ENCODE results near the gene PLXNA2.

The PLXNA2 gene

DNA sequence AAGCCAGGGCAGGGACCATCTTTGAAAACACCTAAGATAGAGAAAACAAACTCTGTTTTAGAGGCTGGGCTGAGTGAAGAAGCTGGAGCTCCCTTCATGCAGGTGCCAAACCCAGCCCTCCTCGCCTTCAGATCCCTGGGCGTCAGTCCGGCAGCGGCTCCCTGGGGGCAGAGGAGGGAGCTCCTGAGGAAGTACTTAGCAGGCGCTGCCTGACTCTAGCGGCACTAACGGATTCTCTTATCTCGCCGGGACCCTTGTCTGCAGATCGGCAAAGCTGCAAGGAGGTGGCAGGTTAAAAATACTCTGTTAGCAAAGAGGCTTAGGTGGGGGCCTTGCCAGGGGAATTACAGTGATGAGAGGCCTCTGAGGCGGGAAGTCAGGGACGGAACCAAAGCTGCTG lies 79.6 kb downstream of the PLXNA2 start:
- WGBS, 2 donors (ENCODE audit: extremely low coverage in 2 of 2, insufficient read length in 2 of 2, insufficient replicate concordance in 1 of 2) = no CpG with 5 or more reads among the region's 12 CpGs
- Histone ChIP-seq H2AFZ (ENCODE audit: low read length) (no peak overlapping the region), H3K36me3 (replicated peaks in 1 of 2; ENCODE audit: control insufficient read depth in 2 of 2, insufficient read depth in 2 of 2, low read length in 2 of 2) (no peaks in the 10 kb centered on the region), H3K9me3 (replicated peaks in 1 of 2; ENCODE audit: control insufficient read depth in 2 of 2, insufficient read depth in 1 of 2, low read depth in 1 of 2, low read length in 2 of 2) (no peaks in the 10 kb centered on the region), H2BK120ac (ENCODE audit: low read depth, low read length) (no peak overlapping the region), H3K79me1 (ENCODE audit: low read depth, low read length) (no peaks in the 10 kb centered on the region), H2BK5ac (ENCODE audit: low read length) (no peak overlapping the region), H4K8ac (ENCODE audit: low read depth, low read length) (no peak overlapping the region), H3K4me2 (ENCODE audit: insufficient read depth, low read length, poor library complexity, severe bottlenecking) (no peak overlapping the region), H2AK5ac (ENCODE audit: low read depth, low read length) (no peak overlapping the region), H3K14ac (ENCODE audit: low read length) (no peak overlapping the region), H3K4me3 (ENCODE audit: low read length in 2 of 2) (no peak overlapping the region), H3K18ac (ENCODE audit: low read length) (no peak overlapping the region), H2BK15ac (ENCODE audit: low read length) (no peak overlapping the region), H3K4ac (ENCODE audit: low read length) (no peak overlapping the region), H4K91ac (ENCODE audit: low read depth, low read length, poor library complexity) (no peak overlapping the region), H3K27me3 (ENCODE audit: control insufficient read depth in 3 of 3, insufficient read depth in 3 of 3, low read depth in 1 of 3, low read length in 3 of 3) (no peaks in the 10 kb centered on the region), H3K9ac (ENCODE audit: low read depth, low read length, poor library complexity) (no peak overlapping the region), H2BK12ac (ENCODE audit: low read length) (no peak overlapping the region), H3K27ac (replicated peaks; ENCODE audit: low read length) (no peak overlapping the region), H3K23ac (ENCODE audit: low read depth, low read length, poor library complexity) (no peak overlapping the region), H3K4me1 (ENCODE audit: control insufficient read depth in 2 of 2, insufficient read depth in 1 of 2, low read depth in 1 of 2, low read length in 2 of 2) (peaks cover 25 to 28% of the 10 kb centered on the region in 2 donors)
- no peak for DNase-seq (ENCODE audit: low spot score)

GRCh38 chr1:208163539-208163938 lies 80.6 kb downstream of the PLXNA2 start:
- no peak overlapping the region for H3K4me3 ChIP-seq (ENCODE audit: low read length in 2 of 2)
- H3K27ac ChIP-seq (replicated peaks; ENCODE audit: low read length) = no peak overlapping the region
- H4K8ac ChIP-seq (ENCODE audit: low read depth, low read length) = no peak overlapping the region
- H2AFZ ChIP-seq (ENCODE audit: low read length) = no peak overlapping the region
- H2BK120ac ChIP-seq (ENCODE audit: low read depth, low read length) = no peak overlapping the region
- no peak overlapping the region for H4K91ac ChIP-seq (ENCODE audit: low read depth, low read length, poor library complexity)
- H3K4ac ChIP-seq (ENCODE audit: low read length) = no peak overlapping the region
- no peak overlapping the region for H3K9ac ChIP-seq (ENCODE audit: low read depth, low read length, poor library complexity)
- peak overlapping the region; percentile 17 for H3K18ac ChIP-seq (ENCODE audit: low read length)
- no CpG with 5 or more reads among the region's 1 CpG for WGBS, 2 donors (ENCODE audit: extremely low coverage in 2 of 2, insufficient read length in 2 of 2, insufficient replicate concordance in 1 of 2)
- H3K23ac ChIP-seq (ENCODE audit: low read depth, low read length, poor library complexity) = no peak overlapping the region
- no peaks in the 10 kb centered on the region for H3K9me3 ChIP-seq (replicated peaks in 1 of 2; ENCODE audit: control insufficient read depth in 2 of 2, insufficient read depth in 1 of 2, low read depth in 1 of 2, low read length in 2 of 2)
- no peak overlapping the region for H3K14ac ChIP-seq (ENCODE audit: low read length)
- H3K4me1 ChIP-seq (ENCODE audit: control insufficient read depth in 2 of 2, insufficient read depth in 1 of 2, low read depth in 1 of 2, low read length in 2 of 2) = peaks cover 30 to 36% of the 10 kb centered on the region in 2 donors
- H2AK5ac ChIP-seq (ENCODE audit: low read depth, low read length) = no peak overlapping the region
- H3K79me1 ChIP-seq (ENCODE audit: low read depth, low read length) = no peaks in the 10 kb centered on the region
- no peaks in the 10 kb centered on the region for H3K27me3 ChIP-seq (ENCODE audit: control insufficient read depth in 3 of 3, insufficient read depth in 3 of 3, low read depth in 1 of 3, low read length in 3 of 3)
- no peak for DNase-seq (ENCODE audit: low spot score)
- no peak overlapping the region for H2BK15ac ChIP-seq (ENCODE audit: low read length)
- no peak overlapping the region for H2BK12ac ChIP-seq (ENCODE audit: low read length)
- H3K4me2 ChIP-seq (ENCODE audit: insufficient read depth, low read length, poor library complexity, severe bottlenecking) = no peak overlapping the region
- no peak overlapping the region for H2BK5ac ChIP-seq (ENCODE audit: low read length)
- no peaks in the 10 kb centered on the region for H3K36me3 ChIP-seq (replicated peaks in 1 of 2; ENCODE audit: control insufficient read depth in 2 of 2, insufficient read depth in 2 of 2, low read length in 2 of 2)

- Histone ChIP-seq H2BK5ac (ENCODE audit: low read length) (no peak overlapping the region), H3K36me3 (replicated peaks in 1 of 2; ENCODE audit: control insufficient read depth in 2 of 2, insufficient read depth in 2 of 2, low read length in 2 of 2) (no peaks in the 10 kb centered on the region), H2BK12ac (ENCODE audit: low read length) (no peak overlapping the region), H2AK5ac (ENCODE audit: low read depth, low read length) (no peak overlapping the region), H3K4me1 (ENCODE audit: control insufficient read depth in 2 of 2, insufficient read depth in 1 of 2, low read depth in 1 of 2, low read length in 2 of 2) (peaks cover 32 to 41% of the 10 kb centered on the region in 2 donors), H3K27me3 (ENCODE audit: control insufficient read depth in 3 of 3, insufficient read depth in 3 of 3, low read depth in 1 of 3, low read length in 3 of 3) (no peaks in the 10 kb centered on the region), H3K4ac (ENCODE audit: low read length) (no peak overlapping the region), H3K27ac (replicated peaks; ENCODE audit: low read length) (no peak overlapping the region), H3K23ac (ENCODE audit: low read depth, low read length, poor library complexity) (no peak overlapping the region), H3K18ac (ENCODE audit: low read length) (no peak overlapping the region), H2AFZ (ENCODE audit: low read length) (no peak overlapping the region), H3K4me3 (ENCODE audit: low read length in 2 of 2) (no peak overlapping the region), H3K9me3 (replicated peaks in 1 of 2; ENCODE audit: control insufficient read depth in 2 of 2, insufficient read depth in 1 of 2, low read depth in 1 of 2, low read length in 2 of 2) (no peaks in the 10 kb centered on the region), H2BK120ac (ENCODE audit: low read depth, low read length) (no peak overlapping the region), H3K79me1 (ENCODE audit: low read depth, low read length) (no peaks in the 10 kb centered on the region), H2BK15ac (ENCODE audit: low read length) (no peak overlapping the region), H3K14ac (ENCODE audit: low read length) (no peak overlapping the region), H4K91ac (ENCODE audit: low read depth, low read length, poor library complexity) (no peak overlapping the region), H3K4me2 (ENCODE audit: insufficient read depth, low read length, poor library complexity, severe bottlenecking) (no peak overlapping the region), H3K9ac (ENCODE audit: low read depth, low read length, poor library complexity) (no peak overlapping the region), H4K8ac (ENCODE audit: low read depth, low read length) (no peak overlapping the region)
- no peak for DNase-seq (ENCODE audit: low spot score)
- no CpG with 5 or more reads among the region's 1 CpG for WGBS, 2 donors (ENCODE audit: extremely low coverage in 2 of 2, insufficient read length in 2 of 2, insufficient replicate concordance in 1 of 2)
Observed at GRCh38 chr1:208162903-208163302, 81.3 kb downstream of the PLXNA2 start.

DNA sequence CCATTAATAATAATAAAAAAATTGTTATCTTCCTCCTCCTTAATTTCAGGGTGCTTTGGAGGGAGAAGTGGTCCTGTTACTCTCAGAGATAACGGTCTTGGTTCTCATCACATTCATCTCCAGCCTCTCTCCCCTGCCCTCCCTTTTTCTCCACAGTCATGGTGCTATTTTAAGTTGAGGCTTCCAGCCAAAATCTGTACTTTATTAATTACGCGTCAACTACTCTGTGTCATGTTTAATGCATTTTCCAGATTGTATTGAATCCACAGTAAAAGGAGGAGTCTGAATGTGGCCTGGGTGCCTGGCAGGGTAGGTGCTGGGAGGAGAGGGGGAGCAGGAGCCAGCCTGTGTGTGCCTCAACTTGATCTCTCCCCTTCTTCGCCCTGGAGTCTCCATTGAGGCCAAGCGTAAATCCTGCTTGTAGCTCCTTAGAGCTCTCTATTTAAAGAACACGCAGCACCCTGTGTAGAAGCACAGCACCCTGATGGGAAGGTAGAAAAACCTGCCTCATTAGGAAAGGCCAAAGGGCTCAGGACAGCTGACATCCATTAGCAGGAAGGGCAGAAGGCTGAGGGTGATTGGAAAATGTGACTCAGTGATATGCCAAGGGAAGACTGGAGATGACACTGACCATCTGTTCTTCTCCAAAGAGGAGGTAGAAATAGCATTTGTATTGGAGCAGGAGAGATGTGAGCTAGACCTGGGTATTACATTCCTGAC lies 82.4 kb downstream of the PLXNA2 start:
- Histone ChIP-seq H3K4ac (ENCODE audit: low read length) (no peak overlapping the region), H3K23ac (ENCODE audit: low read depth, low read length, poor library complexity) (no peak overlapping the region), H3K36me3 (replicated peaks in 1 of 2; ENCODE audit: control insufficient read depth in 2 of 2, insufficient read depth in 2 of 2, low read length in 2 of 2) (no peaks in the 10 kb centered on the region), H3K9me3 (replicated peaks in 1 of 2; ENCODE audit: control insufficient read depth in 2 of 2, insufficient read depth in 1 of 2, low read depth in 1 of 2, low read length in 2 of 2) (no peaks in the 10 kb centered on the region), H3K14ac (ENCODE audit: low read length) (no peak overlapping the region), H2BK15ac (ENCODE audit: low read length) (no peak overlapping the region), H3K27ac (replicated peaks; ENCODE audit: low read length) (no peak overlapping the region), H4K91ac (ENCODE audit: low read depth, low read length, poor library complexity) (no peak overlapping the region), H2AK5ac (ENCODE audit: low read depth, low read length) (peak overlapping the region; percentile 16), H3K18ac (ENCODE audit: low read length) (no peak overlapping the region), H3K79me1 (ENCODE audit: low read depth, low read length) (no peaks in the 10 kb centered on the region), H2AFZ (ENCODE audit: low read length) (no peak overlapping the region), H3K9ac (ENCODE audit: low read depth, low read length, poor library complexity) (no peak overlapping the region), H2BK12ac (ENCODE audit: low read length) (no peak overlapping the region), H4K8ac (ENCODE audit: low read depth, low read length) (no peak overlapping the region), H3K27me3 (ENCODE audit: control insufficient read depth in 3 of 3, insufficient read depth in 3 of 3, low read depth in 1 of 3, low read length in 3 of 3) (no peaks in the 10 kb centered on the region), H2BK5ac (ENCODE audit: low read length) (no peak overlapping the region), H3K4me1 (ENCODE audit: control insufficient read depth in 2 of 2, insufficient read depth in 1 of 2, low read depth in 1 of 2, low read length in 2 of 2) (peaks cover 27 to 39% of the 10 kb centered on the region in 2 donors), H3K4me2 (ENCODE audit: insufficient read depth, low read length, poor library complexity, severe bottlenecking) (no peak overlapping the region), H3K4me3 (ENCODE audit: low read length in 2 of 2) (no peak overlapping the region), H2BK120ac (ENCODE audit: low read depth, low read length) (no peak overlapping the region)
- no CpG with 5 or more reads among the region's 6 CpGs for WGBS, 2 donors (ENCODE audit: extremely low coverage in 2 of 2, insufficient read length in 2 of 2, insufficient replicate concordance in 1 of 2)
- no peak for DNase-seq (ENCODE audit: low spot score)

All from neuronal stem cell (in vitro differentiated cells).